ENCODE measurements around the gene RIC8A.
A peak's percentile ranks its signal among the peaks of the same experiment; 100 is the strongest.

Gene RIC8A

GRCh38 chr11:204587-205109, 2.9 kb upstream of the RIC8A start:
- no peak for DNase-seq (ENCODE audit: low spot score)

GRCh38 chr11:205221-206001, 2.1 kb upstream of the RIC8A start:
- no peak for DNase-seq (ENCODE audit: low spot score)

DNA sequence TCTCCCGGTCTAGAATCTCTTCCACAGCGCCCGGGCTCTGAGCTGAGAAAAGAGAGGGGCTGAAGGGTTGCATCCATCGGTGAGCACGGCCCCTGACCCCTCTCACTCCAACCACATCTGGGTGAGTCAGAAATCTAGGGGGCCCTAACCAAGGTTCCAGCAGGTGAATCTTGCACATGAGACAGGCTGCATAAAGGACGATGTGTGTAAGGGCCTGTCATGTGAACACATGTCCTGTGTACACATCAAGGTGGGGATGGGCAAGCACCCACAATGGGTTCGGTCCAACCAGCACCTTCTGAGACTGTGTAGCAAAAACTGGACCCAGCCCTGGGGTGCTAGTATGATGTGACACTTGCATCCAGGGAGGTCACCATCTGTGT, 1.5 kb upstream of the RIC8A start:
- DNase-seq (ENCODE audit: low spot score): no peak

DNA sequence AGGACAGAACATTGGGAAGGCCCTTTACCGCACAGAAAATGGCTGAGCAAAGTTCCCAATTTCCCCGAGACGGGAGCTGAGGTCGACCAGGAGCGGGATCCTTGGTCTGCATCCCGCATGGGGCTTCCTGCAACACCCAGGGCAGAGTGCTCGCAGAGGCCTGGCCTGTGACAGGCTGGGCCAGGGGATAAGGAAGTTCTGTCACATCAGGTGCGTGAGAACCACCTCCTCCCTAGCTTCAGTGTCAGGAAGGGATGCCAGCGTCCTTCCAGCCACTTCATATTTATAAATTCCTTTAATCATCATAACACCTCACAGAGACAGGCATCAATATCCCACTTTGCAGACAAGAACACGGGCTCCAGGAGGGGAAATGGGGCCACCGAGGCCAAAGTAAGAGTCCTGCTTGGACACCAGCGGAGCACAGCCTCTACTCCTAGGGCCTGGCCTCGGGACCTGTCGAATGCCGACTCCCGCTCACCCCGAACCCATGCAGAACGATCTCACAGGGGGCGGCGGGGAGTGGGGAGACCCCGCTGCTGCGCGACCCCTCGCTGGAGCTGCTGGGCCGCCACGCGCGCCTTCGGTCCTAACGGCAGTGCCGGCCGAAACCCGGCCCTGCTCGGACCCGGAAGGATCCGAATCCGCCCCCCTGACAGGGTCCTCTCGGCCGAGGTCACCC, 841 bp upstream of the RIC8A start:
- DNase-seq (ENCODE audit: low spot score): no peak

GRCh38 chr11:207863-208180, 314 bp downstream of the RIC8A start:
- DNase-seq (ENCODE audit: low spot score): no peak

DNA sequence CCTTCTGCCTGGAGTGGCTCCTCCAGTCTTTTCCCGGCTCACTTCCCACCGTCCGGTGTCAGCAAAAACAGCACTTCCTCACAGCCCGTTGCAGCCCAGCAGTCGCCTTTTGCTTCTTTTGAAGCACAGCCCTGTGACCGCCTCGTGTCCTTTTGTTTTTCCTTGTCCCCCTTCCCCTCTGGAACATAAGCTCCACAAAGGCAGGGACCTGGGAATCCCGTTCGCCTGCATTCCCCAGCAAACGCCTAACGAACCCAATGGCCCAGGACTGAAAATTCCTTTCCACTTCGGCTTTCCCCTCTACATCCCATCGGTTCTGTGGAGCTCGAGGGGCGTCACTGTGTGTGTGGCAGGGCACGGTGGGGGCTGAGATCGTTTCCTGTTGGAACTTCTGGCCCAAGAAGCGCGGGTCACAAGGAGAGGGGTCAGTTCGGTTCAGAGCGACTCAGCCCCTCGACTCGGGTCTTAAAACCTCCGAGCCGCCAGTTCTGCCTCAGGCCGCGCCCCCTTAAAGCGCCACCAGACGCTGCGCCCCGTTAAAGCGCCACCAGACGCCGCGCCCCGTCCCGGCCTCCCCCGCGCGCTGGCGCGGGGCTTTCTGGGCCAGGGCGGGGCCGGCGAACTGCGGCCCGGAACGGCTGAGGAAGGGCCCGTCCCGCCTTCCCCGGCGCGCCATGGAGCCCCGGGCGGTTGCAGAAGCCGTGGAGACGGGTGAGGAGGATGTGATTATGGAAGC, 841 bp downstream of the RIC8A start:
- DNase-seq (ENCODE audit: low spot score): peak; percentile 68

- no peak for DNase-seq (ENCODE audit: low spot score)
Observed at GRCh38 chr11:208917-209260, 1.4 kb downstream of the RIC8A start.

- DNase-seq (ENCODE audit: low spot score): no peak
Observed at GRCh38 chr11:209275-210121, 2.0 kb downstream of the RIC8A start.

DNA sequence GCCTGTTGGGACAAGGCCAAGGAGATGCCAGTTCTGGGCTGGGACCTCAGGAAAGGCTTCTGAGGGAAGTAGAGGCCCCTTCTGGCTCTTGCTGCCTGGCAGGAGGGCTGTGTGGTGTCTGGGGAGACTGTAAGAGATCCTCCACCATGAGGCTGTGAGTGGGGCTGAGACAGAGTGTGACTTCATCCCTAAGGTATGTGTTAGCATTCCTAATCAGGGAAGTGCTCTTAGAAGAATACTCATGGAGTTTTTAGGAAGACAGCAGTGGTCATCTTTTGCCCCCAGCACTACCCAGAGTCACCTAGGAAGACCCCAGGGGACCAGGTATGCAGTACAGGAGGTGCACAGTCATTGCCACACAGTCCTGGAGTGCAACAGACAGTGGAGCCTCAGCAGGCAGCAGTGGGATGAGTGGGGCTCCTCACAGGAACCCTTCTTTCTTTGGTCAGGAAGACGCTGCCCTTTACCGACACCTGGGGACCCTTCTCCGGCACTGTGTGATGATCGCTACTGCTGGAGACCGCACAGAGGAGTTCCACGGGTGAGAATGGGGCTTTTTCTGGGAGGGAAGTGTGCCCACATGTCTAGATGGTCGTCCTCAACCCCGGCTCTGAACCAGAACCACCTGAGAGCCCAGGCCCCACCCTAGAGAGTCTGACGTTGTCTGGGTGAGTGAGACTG, 2.8 kb downstream of the RIC8A start:
- DNase-seq (ENCODE audit: low spot score): no peak

DNA sequence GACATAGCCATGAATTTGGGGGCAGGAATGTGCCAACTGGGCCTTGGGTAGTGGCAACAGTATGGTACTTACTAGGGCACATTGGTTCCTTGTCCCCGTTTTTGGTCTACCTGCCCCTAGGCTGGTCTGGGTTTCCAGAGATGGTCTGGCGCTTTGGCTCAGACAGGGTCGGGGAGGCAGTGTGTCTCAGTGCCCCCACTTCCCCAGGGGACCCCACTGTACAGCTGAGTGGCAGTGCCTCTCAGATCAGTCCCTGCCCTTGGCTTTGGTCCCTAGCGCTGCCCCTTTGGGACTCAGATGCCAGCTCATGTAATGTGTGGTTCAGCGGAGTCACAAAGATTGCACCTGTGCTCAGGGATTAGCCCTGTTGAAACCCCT, 3.3 kb downstream of the RIC8A start:
- DNase-seq (ENCODE audit: low spot score): no peak

DNA sequence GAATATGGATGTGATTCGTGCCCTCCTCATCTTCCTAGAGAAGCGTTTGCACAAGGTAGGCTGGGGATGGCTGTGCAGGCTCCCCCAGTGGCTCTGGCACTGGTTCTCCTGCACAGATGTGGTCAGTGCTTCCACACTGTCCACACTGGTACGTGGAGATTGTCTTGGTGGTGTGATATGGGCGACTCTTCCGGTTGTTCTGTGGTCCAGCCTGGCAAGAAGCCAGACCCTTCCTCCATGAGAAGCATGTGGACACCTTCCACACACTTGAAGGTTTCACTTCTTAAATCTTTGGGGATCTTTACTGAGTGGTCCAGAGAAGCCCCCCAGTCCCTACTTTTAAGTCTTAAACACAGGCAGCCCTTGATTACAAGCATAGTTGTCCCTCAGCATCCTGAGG, 3.8 kb downstream of the RIC8A start:
- no peak for DNase-seq (ENCODE audit: low spot score)

- no peak for DNase-seq (ENCODE audit: low spot score)
Observed at GRCh38 chr11:211741-212140, 4.2 kb downstream of the RIC8A start.

- DNase-seq (ENCODE audit: low spot score): no peak
Observed at GRCh38 chr11:212150-213100, 4.9 kb downstream of the RIC8A start.

DNA sequence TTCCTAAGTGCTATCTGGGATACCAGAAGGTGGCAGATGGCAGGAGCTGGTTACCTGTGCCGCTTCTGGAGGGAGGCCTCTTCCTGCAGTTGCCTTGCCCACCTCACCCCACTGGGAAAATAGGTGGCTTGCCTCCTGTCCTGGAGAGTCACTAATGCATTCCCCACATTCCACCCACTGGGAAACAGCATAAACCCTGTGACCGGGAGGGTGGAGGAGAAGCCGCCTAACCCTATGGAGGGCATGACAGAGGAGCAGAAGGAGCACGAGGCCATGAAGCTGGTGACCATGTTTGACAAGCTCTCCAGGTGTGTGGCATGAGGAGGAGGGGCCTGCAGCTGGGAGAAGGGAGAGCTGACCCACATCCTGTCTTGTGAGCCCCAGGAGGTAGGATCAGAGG, 5.6 kb downstream of the RIC8A start:
- DNase-seq (ENCODE audit: low spot score): no peak

DNA sequence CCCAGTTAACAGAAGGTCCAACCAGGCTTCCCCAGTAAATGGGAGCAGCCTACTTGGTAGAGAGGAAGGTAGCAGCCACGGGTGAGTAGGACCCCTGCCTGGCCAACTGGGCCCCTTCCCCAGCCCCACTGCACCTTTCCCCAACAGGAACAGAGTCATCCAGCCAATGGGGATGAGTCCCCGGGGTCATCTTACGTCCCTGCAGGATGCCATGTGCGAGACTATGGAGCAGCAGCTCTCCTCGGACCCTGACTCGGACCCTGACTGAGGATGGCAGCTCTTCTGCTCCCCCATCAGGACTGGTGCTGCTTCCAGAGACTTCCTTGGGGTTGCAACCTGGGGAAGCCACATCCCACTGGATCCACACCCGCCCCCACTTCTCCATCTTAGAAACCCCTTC, 6.6 kb downstream of the RIC8A start:
- DNase-seq (ENCODE audit: low spot score): no peak

DNA sequence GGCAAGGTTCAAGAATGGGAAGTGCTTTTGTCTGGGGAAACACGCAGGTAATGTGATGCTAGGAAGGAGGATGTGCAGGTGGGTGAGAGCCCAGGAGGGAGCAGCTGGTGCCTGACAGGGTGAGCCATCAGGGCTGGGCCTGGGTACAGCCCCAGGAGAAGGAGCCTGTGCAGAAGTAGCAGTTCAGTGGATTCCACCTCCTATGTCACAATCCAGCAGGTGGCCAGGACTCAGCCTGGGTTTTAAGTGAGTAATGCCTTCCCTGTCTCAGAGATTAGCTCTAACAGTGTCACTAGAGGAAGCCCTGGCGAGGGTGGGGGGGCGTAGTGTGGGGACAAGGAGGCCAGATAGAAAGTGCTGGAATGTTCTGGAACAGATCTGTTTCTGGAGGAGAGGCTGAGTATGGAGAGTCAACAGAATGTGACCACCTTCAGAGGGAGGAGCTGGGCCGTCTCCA, 8.1 kb downstream of the RIC8A start:
- DNase-seq (ENCODE audit: low spot score): no peak

DNA sequence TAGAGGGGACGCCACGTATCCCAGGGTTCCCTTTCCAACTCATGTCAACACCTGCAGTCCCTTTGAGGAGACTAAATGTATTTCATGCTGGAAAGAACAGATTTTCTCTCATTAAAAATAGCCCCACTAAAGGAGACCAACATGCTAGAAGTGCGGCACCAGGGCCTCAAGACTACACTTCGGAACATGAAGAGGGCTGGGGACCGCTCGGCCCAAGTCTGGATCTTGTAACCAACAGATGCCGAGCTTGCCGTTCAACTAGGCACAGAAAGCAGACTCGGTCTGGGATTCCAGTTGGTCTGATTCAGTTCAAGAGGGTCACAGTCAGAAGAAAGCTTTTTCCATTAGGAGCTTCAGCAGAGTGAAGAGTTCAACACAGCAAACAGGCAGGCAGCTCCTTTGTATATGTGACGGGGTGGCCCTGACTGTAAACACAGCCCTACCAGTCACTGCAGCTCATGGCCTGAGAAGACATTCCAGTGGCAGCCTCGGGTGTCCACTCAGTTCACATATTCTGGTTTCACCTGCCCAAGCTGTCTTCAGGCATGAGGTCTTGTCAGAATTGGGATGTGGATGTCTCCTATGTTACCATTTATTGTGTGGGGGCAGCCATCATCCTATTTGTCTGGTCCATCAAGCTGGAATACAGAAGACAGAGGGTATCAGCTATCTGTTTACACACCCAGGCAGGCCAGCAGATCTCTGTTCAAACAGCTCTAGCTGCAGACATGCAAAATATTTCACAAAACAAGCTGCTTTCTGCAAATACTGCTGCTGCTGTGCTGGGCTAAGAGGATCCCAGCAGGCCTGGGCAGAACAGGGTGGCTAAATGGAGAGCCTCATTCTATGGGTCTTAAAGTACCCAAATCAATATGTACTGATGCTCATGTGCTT, 8.8 kb downstream of the RIC8A start:
- DNase-seq (ENCODE audit: low spot score): no peak

DNA sequence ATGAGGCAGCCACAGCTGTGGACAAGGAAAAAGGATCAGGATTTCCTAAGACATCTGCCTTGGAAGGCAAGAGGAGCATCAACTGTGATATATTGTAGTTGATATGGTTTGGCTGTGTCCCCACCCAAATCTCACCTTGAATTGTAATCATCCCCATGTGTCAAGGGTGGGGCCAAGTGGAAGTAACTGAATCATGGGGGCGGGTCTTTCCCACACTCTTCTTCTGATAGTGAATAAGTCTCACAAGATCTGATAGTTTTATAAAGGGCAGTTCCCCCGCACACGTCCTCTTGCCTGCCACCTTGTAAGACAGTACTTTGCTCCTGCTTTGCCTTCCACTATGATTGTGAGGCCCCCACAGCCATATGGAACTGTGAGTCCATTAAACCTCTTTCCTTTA, 10.2 kb downstream of the RIC8A start:
- DNase-seq (ENCODE audit: low spot score): no peak

DNA sequence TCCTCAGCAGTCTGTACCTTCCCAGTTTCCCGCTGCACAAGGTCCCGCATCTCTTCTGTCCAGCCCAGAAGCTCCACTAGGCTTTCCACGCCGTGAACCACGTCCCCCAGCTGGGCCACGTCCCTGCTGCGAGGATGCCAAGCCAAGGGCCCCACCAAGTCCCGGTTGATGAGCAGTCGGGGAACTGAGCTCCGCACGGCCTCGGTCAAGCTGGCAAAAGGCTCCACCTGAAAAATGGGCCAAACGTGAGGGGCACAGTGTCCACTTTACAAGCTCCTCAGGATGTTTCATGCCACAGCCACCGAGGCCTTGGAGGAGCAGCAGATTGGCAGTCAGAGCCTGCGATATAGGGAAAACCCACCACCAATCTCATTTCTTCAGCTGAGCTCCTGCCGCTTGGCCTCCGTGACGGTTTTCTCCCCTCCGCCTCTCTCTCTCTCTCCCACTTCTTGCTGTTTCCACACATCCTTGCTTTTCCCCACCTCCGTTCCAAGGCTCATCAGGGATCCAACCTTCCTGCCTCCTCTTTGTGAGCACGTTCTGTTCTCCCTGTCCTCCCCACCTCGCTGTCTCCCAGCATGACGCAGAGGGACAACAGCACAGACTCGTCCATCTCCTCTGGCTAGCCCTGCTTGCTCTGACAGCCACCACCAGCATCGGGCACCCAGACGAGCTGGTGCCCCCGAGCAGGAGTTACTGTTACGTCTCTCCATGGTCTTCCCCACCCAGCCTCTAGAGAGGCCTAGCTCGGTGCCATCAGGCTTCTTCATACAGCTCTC, 11.5 kb downstream of the RIC8A start:
- no peak for DNase-seq (ENCODE audit: low spot score)

Measured in cerebellar cortex (tissue), 1 donor.